Measurements from ENCODE around the gene STX8.

The STX8 gene

GRCh38 chr17:9509236-9509816 is 66.3 kb downstream of the STX8 start:
- no peak for DNase-seq (ENCODE audit: insufficient read length, low spot score)
- no peak for TF ChIP-seq CTCF (IDR thresholded peaks at IDR 0.05; ENCODE audit: insufficient read depth, missing control alignments)
- no peak for FAIRE-seq

- no peak for TF ChIP-seq CTCF (IDR thresholded peaks at IDR 0.05; ENCODE audit: insufficient read depth, missing control alignments)
- FAIRE-seq = no peak
- DNase-seq (ENCODE audit: insufficient read length, low spot score) = no peak
These were observed 76.6 kb downstream of the STX8 start for GRCh38 chr17:9499041-9499440.

GRCh38 chr17:9498490-9498889 is 77.1 kb downstream of the STX8 start:
- DNase-seq (ENCODE audit: insufficient read length, low spot score) (no peak), FAIRE-seq (no peak)
- no peak for TF ChIP-seq CTCF (IDR thresholded peaks at IDR 0.05; ENCODE audit: insufficient read depth, missing control alignments)

- FAIRE-seq = no peak
- DNase-seq (ENCODE audit: insufficient read length, low spot score) = no peak
- TF ChIP-seq CTCF (IDR thresholded peaks at IDR 0.05; ENCODE audit: insufficient read depth, missing control alignments) = no peak
These were observed 87.1 kb downstream of the STX8 start for GRCh38 chr17:9488556-9488955.

- DNase-seq (ENCODE audit: insufficient read length, low spot score) = no peak
- no peak for TF ChIP-seq CTCF (IDR thresholded peaks at IDR 0.05; ENCODE audit: insufficient read depth, missing control alignments)
- no peak for FAIRE-seq
These were observed 88.2 kb downstream of the STX8 start for GRCh38 chr17:9487406-9487805.

- DNase-seq (ENCODE audit: insufficient read length, low spot score) (no peak), FAIRE-seq (no peak)
- no peak for TF ChIP-seq CTCF (IDR thresholded peaks at IDR 0.05; ENCODE audit: insufficient read depth, missing control alignments)
These were observed 90.8 kb downstream of the STX8 start for GRCh38 chr17:9484789-9485188.

GRCh38 chr17:9479964-9480363 is 95.7 kb downstream of the STX8 start:
- no peak for FAIRE-seq
- TF ChIP-seq CTCF (IDR thresholded peaks at IDR 0.05; ENCODE audit: insufficient read depth, missing control alignments) = no peak
- DNase-seq (ENCODE audit: insufficient read length, low spot score) = no peak
